ENCODE data around the gene CYP3A7.
"Not testable (repeated sequence)": the region's sequence is repeated elsewhere in the genome, so short reads cannot be mapped to it uniquely, and the experiment has no call there.

CYP3A7 gene

DNA sequence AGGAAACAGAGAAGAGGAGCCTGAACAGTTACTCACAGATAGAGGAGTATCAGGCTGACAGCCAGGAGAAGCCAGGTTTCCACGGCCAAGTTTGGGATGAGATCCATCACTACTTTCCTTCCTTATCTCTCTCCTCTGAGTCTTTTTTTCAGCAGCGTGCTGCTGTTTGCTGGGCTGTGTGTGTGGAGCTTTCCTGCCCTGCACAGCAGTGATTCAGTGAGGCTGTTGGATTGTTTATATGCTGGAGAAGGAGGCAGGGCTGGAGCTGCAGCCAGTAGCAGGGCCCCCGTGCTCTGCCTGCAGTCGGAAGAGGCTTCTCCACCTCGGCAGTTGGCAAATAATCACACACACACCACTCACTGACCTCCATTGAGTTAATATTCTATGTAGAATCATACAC is at the start of gene CYP3A7:
TSS of gene CYP3A7 (minus strand) at position 210 of the 400 bp plus-strand sequence. CDS start at position 107, 103 bp downstream.
- no peak within 1 kb of the TSS for H3K4me3 ChIP-seq (ENCODE audit: low read depth, low read length)
- TF ChIP-seq, protein P1, sequence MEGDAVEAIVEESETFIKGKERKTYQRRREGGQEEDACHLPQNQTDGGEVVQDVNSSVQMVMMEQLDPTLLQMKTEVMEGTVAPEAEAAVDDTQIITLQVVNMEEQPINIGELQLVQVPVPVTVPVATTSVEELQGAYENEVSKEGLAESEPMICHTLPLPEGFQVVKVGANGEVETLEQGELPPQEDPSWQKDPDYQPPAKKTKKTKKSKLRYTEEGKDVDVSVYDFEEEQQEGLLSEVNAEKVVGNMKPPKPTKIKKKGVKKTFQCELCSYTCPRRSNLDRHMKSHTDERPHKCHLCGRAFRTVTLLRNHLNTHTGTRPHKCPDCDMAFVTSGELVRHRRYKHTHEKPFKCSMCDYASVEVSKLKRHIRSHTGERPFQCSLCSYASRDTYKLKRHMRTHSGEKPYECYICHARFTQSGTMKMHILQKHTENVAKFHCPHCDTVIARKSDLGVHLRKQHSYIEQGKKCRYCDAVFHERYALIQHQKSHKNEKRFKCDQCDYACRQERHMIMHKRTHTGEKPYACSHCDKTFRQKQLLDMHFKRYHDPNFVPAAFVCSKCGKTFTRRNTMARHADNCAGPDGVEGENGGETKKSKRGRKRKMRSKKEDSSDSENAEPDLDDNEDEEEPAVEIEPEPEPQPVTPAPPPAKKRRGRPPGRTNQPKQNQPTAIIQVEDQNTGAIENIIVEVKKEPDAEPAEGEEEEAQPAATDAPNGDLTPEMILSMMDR (IDR thresholded peaks at IDR 0.05; ENCODE audit: low read depth, low read length): no peak

GRCh38 chr7:99784007-99784406 is 49.0 kb upstream of the CYP3A7 start, which contains the start of gene CYP3A4:
Gene CYP3A4 (minus strand): TSS chr7:99784184. CDS start chr7:99784081, 103 bp downstream.
- no peak within 1 kb of the TSS for H3K4me3 ChIP-seq (ENCODE audit: low read depth, low read length)
- TF ChIP-seq, protein P1 (IDR thresholded peaks at IDR 0.05; ENCODE audit: low read depth, low read length): no peak

- no peak overlapping the region for H3K4me3 ChIP-seq (ENCODE audit: low read depth, low read length)
- TF ChIP-seq, protein P1 (IDR thresholded peaks at IDR 0.05; ENCODE audit: low read depth, low read length): no peak
These were observed 47.3 kb upstream of the CYP3A7 start for GRCh38 chr7:99782012-99782953.

DNA sequence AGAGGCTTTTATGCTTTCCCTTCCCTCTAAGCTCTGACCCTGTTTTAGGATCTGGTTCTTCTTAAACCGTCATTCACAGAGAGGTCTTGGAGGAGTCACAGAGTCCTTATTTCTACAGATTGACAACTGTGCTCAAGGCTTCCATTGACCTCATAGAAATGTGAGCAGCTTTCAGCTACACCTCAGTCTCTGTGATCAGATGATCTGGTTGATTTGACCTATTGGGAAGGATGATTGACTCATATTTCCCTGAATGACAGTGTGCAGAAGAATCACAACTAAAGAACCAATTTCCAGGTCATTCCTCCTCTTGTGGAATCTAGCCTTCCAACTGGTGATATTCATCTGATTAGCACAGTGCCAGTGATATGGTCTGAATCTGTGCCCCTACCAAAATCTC is 45.6 kb upstream of the CYP3A7 start:
- TF ChIP-seq, protein P1 (IDR thresholded peaks at IDR 0.05; ENCODE audit: low read depth, low read length): no peak
- no peak overlapping the region for H3K4me3 ChIP-seq (ENCODE audit: low read depth, low read length)

DNA sequence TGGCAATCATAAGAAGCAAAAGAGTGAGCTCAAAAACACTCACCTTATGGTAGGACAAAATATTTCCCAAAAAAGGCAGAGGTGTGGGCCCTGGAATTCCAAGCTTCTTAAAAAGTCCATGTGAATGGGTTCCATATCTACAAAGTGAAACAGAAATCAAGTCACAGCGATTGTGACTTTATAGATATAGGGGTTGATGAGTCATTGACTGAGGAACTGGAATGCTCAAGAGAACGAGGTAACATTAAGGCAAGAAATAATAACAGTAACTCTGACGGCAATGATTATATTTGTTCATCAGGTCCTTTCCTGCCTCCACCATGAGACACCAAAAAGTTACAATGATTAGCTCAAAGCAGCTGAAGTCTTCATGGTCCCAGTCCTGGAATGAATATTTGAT is 45.0 kb upstream of the CYP3A7 start:
- TF ChIP-seq, protein P1 (IDR thresholded peaks at IDR 0.05; ENCODE audit: low read depth, low read length): no peak
- H3K4me3 ChIP-seq (ENCODE audit: low read depth, low read length): no peak overlapping the region

DNA sequence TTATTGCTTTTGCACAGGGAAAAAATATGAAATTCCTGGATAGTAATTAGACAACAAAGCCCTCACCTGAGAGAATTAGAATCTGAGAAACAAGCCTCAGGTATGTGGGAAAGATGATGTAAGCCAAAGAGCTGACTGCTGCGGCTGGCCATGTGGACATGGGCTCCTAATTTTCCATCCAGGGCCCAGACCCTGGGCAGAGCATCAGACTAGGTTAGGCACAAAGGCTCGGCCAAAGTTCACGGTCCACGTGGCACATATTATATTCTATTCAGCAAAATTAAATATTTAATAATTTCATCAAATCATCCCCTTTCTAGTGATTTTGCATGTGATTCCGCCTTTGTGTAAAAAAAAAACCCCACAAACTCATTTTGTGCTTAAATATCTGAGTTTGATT is 43.9 kb upstream of the CYP3A7 start:
- no peak overlapping the region for H3K4me3 ChIP-seq (ENCODE audit: low read depth, low read length)
- TF ChIP-seq, protein P1 (IDR thresholded peaks at IDR 0.05; ENCODE audit: low read depth, low read length): no peak

DNA sequence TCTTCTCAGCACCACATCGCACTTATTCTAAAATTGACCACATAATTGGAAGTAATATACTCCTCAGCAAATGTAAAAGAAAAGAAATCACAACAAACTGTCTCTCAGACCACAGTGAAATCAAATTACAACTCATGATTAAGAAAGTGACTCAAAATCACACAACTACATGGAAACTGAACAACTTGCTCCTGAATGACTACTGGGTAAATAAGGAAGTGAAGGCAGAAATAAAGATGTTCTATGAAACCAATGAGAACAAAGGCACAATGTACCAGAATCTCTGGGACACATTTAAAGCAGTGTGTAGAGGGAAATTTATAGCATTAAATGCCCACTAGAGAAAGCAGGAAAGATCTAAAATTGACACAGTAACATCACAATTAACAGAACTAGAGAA is 38.4 kb upstream of the CYP3A7 start:
- H3K4me3 ChIP-seq (ENCODE audit: low read depth, low read length): not testable (repeated sequence)

All from WI38 (cell line).